ENCODE data around the gene SERHL2. TPM values are rescaled to one million over a fixed set of nuclear protein-coding genes. Genes with fewer than 3 reads are reported as not detected.

Gene SERHL2
- total and polyA plus RNA-seq, 2 donors = 1.2 to 2.4 TPM

Other genes with a start within 250 kb of the SERHL2 start
- gene NFAM1, start 121.6 kb upstream of the SERHL2 start, total RNA-seq = 1.7 TPM
- gene NFAM1, start 121.6 kb upstream of the SERHL2 start, polyA plus RNA-seq = 2.0 TPM
- gene RRP7A, start 34.2 kb upstream of the SERHL2 start, total RNA-seq = 62.4 TPM
- 21.9 TPM for gene RRP7A, start 34.2 kb upstream of the SERHL2 start, polyA plus RNA-seq
- 40.4 TPM for gene POLDIP3, start 60.9 kb downstream of the SERHL2 start, total RNA-seq
- 29.8 TPM for gene POLDIP3, start 60.9 kb downstream of the SERHL2 start, polyA plus RNA-seq
- gene ATP5MGL, start 86.6 kb downstream of the SERHL2 start, total RNA-seq = 0.09 TPM
- gene ATP5MGL, start 86.6 kb downstream of the SERHL2 start, polyA plus RNA-seq = 0.07 TPM
- 24.6 TPM for gene CYB5R3, start 95.4 kb downstream of the SERHL2 start, total RNA-seq
- gene CYB5R3, start 95.4 kb downstream of the SERHL2 start, polyA plus RNA-seq = 70.7 TPM
- 1.3 TPM for gene A4GALT, start 166.9 kb downstream of the SERHL2 start, total RNA-seq
- gene A4GALT, start 166.9 kb downstream of the SERHL2 start, polyA plus RNA-seq = 20.9 TPM